Kidney epithelial cell (primary cell): ENCODE measurements around the gene LTBP1. TPM values are rescaled to one million over a fixed set of nuclear protein-coding genes. Genes with fewer than 3 reads are reported as not detected.

ENCODE experiments used
- DNase-seq: peaks from one replicate; pipeline ENCODE4 v3.0.0-alpha.2; 2010; ENCODE audit warnings: low read depth
- H3K27me3 ChIP-seq: 2 replicates; pipeline ENCODE4 v1.6.0; 2011; ENCODE audit warnings: low read length; ENCODE audit not compliant: control insufficient read depth, insufficient read depth
- H3K36me3 ChIP-seq: 2 replicates; pipeline ENCODE4 v1.5.1; 2011; ENCODE audit warnings: low read length; ENCODE audit not compliant: control insufficient read depth, insufficient read depth
- H3K4me3 ChIP-seq: 2 replicates; pipeline ENCODE4 v1.5.1; 2011; ENCODE audit warnings: low read depth, mild to moderate bottlenecking, control low read depth, low read length
- total RNA-seq: library from RNA; depleted of rRNA; stranded (reverse); fragments of >200 nt; gene quantifications from 2 replicates; pipeline ENCODE4 v1.2.3, GENCODE V29; 2015
- TF ChIP-seq, protein P1 (sequence below): IDR thresholded peaks from 2 replicates; pipeline ENCODE4 v1.5.1; 2011; ENCODE audit warnings: mild to moderate bottlenecking, moderate library complexity, low read length, control low read depth, inconsistent platforms; ENCODE audit not compliant: insufficient read depth, poor library complexity, severe bottlenecking

Gene LTBP1
- total RNA-seq, 1 donor from 2014 or later = 39.3 TPM

DNA sequence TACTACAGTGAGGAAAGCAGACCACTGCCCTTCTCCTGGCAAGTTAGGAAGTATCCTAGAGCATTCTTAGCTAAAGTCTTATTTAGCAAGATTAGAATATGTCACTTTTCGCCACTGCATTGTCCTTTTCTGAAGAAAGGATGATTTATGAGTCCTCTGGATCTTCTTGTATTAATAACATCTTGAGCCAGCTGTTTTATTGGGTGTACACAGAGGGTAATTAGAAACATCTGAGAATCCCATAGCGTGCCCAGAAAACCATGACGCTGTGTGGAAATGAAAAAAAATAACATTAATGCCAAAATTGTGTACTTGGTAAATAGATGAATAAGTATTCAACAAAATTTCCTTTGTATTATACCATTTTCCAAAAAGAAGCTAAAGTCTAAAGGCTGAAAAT lies 198.7 kb downstream of the LTBP1 start:
- TF ChIP-seq, protein P1, sequence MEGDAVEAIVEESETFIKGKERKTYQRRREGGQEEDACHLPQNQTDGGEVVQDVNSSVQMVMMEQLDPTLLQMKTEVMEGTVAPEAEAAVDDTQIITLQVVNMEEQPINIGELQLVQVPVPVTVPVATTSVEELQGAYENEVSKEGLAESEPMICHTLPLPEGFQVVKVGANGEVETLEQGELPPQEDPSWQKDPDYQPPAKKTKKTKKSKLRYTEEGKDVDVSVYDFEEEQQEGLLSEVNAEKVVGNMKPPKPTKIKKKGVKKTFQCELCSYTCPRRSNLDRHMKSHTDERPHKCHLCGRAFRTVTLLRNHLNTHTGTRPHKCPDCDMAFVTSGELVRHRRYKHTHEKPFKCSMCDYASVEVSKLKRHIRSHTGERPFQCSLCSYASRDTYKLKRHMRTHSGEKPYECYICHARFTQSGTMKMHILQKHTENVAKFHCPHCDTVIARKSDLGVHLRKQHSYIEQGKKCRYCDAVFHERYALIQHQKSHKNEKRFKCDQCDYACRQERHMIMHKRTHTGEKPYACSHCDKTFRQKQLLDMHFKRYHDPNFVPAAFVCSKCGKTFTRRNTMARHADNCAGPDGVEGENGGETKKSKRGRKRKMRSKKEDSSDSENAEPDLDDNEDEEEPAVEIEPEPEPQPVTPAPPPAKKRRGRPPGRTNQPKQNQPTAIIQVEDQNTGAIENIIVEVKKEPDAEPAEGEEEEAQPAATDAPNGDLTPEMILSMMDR = no peak
- no peaks in the 10 kb centered on the region for H3K36me3 ChIP-seq
- H3K27me3 ChIP-seq = no peaks in the 10 kb centered on the region
- no peak for DNase-seq
- no peak overlapping the region for H3K4me3 ChIP-seq

DNA sequence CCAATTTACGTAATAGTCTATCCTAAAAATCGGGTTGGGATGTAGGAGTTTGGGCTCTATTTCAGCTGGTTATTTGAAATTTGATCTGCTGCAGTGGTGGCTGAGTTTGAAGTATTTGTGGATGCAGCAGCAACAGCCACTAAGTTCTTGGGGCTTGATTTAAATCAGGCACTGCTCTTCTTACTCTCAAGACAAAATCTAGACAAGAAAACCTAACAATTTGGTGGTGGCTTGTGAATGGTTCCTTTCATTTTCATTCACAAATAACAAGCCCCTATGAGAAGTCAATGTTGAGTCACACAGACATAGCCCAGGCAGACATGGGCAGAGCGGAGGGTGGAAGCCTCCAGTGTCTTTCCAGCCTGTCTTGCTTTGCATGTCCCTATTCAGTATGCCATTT lies 199.3 kb downstream of the LTBP1 start:
- Histone ChIP-seq H3K27me3 (no peaks in the 10 kb centered on the region), H3K36me3 (no peaks in the 10 kb centered on the region), H3K4me3 (no peak overlapping the region)
- TF ChIP-seq, protein P1 = no peak
- DNase-seq = no peak

DNA sequence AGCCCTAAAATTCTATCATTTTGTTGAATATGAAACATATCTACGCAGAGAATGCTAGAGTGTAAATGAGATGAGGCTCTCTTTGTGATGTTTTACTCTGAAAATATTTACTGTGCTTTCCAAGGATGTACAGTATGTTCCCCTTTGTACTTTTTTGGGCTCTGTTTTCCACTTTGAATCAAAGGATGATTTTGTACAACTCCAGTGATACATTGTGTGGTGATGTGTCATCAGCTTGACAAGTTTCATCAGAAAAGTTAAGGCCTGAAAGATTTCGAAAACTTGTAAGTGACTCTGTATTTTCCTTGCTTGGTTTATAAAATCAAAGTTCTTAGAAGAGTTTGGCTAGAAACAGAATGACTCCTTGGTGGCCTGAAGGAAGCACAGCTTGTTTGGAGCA lies 206.3 kb downstream of the LTBP1 start:
- TF ChIP-seq, protein P1 = no peak
- Histone ChIP-seq H3K4me3 (no peak overlapping the region), H3K36me3 (no peaks in the 10 kb centered on the region), H3K27me3 (no peaks in the 10 kb centered on the region)
- no peak for DNase-seq

DNA sequence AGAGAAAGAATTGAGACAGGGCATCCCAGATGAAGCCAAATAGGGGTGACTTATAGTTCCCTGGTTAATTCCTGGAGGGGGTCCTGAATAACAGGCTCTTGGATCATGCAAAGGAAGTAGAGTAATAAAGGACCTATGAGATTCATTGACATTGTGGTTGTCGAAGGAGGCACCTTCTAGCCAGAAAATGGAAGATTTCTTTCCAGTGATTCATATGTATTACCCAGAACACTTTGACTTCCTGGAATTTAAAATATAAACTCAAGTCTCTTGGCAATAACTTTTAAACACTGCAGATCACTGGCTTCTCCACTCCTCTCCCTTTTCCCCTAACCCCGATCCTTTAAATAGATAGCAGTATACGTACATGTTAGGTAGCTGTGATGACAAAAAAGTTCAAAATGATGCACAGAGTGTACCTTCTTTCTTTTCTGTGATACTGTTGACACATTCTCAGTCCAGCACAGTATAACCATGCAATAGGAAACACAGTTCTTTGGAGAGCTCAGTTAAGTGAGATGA lies 211.8 kb downstream of the LTBP1 start:
- Histone ChIP-seq H3K36me3 (no peaks in the 10 kb centered on the region), H3K4me3 (no peak overlapping the region), H3K27me3 (no peaks in the 10 kb centered on the region)
- no peak for DNase-seq
- TF ChIP-seq, protein P1 = no peak

DNA sequence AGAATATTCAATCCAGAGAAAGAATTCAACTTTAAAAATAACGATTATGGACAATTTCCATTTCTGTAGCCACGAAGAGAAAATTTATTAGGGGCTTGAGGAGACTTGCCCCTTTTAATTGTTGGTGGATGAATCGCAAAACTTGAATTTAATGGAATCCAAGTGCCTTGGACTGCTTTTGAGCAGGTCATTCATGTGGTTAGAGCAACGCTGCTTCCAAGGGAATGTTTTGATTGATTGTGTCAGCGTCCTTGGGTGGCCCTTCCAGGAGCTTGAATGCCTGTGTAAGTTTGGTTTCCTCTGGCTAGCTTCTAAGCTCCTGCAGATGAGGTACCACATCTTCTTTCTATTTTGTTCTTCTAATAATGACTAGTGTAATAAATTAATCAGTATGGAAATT lies 213.4 kb downstream of the LTBP1 start:
- Histone ChIP-seq H3K36me3 (no peaks in the 10 kb centered on the region), H3K27me3 (no peaks in the 10 kb centered on the region), H3K4me3 (no peak overlapping the region)
- TF ChIP-seq, protein P1 = no peak
- DNase-seq = no peak

DNA sequence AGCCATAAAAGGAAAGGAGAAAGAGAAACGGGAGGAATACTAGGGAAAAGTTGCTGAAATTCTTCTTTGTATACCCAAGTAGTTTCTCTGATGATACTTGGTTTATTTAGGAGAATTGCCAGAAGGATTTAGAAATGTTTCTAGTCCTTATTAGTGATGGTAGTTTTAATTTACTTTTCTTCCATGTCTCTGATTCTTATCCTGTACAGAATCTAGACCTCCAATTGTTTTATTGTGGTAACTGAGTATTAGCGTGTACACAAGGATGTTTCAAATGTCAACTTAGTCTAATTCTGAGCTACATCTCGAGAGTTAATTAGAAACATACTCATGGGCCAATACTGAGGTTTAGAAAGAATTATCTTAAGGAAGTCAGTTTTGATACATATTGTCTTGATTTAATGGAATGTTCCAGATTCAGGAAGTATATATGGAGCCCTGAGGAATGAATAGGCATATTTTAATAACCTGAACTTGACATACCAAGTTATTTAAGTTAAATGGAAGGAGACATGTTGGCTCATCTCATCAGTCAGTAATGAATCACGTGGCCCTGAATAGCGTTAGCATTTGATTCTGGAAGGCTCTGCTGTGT lies 219.6 kb downstream of the LTBP1 start:
- Histone ChIP-seq H3K36me3 (no peaks in the 10 kb centered on the region), H3K4me3 (no peak overlapping the region), H3K27me3 (no peaks in the 10 kb centered on the region)
- no peak for DNase-seq
- TF ChIP-seq, protein P1 = no peak
